HG03378 (cell line): ENCODE results near the gene ORM2.

ENCODE experiments used
- ATAC-seq: cut with Tn5 transposase; IDR thresholded peaks from one replicate; pipeline ENCODE4 v1.9.1; 2021; ENCODE audit warnings: mild to moderate bottlenecking, moderate library complexity; ENCODE audit not compliant: unreplicated experiment

ORM2 gene

DNA sequence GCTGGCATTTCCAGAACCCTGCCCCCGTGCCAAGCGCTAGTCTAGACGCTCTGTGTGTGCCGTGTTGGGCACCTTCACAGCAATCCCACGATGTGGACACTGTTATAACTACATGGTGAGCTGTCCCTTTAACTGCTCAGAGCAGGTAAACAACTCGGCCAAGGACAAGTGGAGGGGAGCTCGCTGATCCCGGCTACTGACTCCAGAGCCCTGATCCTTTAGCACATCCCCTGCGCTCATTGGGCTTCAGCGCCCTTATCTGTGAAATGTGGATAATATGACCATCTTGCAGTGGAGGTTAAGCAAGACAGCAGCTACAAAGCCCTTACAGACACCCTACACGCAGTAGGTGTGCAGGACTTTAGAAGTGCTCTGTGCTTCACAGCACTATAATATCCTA is 16.5 kb downstream of the ORM2 start:
- no peak for ATAC-seq

DNA sequence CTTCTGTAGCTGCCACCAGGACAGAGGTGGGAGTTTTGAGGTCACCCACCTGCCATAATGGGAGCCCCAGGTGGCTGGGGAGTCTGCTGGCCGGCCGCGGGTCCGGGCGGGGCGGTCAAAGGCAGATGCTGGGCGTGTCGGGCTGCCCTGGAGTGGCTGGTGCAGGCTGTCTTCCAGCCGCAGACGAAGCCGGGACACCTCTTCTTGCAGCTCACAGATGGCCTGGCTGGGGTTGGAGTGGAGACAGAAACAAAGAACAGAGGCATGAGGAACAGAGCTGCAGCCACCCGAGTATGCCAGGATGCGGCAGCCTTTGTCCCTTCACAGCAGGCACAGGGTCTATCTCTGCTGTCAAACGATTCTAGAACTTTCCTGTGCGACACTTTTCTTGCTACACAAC is 18.0 kb downstream of the ORM2 start:
- no peak for ATAC-seq

DNA sequence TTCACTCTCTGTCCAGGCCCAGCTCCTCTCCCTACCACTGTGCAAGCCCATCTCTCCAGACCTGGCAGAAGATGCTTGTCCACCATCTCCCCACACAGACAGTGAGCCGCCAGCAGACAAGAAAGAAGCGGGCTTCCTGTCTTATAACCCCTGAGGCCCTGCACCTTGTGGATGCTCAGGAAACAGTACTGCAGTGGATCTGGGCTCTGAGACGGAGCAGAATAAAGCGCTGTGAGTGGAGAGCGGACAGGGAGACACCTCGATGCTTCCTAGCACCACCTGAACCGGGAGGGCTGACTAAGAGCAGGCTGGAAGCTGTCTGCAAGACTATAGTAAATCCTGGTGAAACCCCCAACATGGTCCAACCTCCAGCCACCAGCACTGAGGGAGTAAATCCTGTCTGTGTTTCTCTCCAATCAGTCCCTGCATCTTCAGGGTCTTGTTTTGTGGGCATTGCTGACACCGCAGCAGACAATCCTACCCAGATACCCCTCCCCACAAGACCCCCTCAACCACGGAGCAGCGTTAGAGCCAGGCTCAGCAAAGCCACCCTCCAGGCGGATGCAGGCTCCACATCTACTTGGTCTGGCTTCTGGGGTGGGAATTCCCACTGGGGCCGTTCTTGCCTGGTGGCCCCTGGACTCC is 18.7 kb downstream of the ORM2 start:
- ATAC-seq: no peak

DNA sequence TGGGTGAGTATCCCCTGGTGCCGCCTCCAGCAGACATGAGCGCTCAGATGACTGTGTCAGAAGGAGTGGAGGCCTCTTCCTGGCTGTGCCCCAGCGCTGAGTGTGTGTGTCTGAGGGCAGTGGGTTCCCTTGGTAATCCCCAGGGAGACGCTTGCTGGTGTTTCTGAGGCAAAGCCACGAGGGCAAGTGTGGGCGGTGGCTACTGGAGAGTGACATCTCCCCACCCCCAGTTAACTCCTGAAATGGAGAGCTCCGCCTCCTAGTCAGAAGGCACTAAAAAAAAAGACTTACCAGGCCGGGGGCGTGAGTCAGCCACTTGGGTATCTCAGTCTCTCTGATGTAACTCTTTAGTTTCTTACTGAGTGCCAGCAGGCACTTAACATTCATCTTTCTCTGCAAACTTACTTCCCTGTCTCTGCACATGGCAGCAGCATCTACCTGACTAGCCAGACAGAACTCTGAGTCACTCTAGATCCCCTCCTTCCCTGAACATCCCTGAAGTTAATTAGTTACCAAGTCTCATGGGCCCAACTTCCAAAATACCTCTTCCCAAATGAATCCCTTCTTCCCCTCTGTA is 19.3 kb downstream of the ORM2 start:
- peak; percentile 94 for ATAC-seq

DNA sequence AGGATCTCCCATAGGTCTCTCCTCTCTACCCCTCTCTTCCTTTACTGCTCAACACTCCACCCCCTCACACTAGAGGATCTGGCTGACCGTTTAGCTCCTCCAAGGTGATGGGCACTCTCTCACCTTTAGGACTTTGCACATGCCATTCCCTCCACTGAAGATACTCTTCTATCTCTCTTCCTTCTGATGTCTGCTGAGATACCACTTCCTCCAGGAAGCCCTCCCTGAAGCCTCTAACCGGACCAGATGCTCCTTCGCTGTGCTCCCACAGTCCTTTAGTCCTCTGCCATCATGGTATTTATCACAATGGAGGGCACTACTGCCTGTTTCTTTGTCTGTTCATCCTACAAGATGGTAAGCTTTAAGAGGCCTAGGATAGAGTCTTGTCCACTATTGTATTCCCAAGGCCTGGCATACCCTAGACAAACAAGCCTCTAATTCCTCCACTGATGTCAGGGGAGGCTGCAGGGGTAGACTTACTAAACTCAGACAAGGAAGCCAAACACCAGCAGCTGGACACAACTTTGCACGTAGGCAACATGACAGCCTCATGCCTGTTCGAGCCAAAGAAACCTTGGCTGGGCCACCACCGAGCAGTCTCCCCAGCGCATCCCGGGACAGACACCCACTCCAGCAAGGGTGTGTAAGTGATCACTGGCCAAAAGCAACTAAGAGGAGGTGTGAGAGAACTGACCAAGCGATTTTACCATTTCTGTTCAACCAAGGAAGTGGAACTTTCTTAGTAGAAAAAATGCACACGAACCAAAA is 20.2 kb downstream of the ORM2 start:
- ATAC-seq: no peak

DNA sequence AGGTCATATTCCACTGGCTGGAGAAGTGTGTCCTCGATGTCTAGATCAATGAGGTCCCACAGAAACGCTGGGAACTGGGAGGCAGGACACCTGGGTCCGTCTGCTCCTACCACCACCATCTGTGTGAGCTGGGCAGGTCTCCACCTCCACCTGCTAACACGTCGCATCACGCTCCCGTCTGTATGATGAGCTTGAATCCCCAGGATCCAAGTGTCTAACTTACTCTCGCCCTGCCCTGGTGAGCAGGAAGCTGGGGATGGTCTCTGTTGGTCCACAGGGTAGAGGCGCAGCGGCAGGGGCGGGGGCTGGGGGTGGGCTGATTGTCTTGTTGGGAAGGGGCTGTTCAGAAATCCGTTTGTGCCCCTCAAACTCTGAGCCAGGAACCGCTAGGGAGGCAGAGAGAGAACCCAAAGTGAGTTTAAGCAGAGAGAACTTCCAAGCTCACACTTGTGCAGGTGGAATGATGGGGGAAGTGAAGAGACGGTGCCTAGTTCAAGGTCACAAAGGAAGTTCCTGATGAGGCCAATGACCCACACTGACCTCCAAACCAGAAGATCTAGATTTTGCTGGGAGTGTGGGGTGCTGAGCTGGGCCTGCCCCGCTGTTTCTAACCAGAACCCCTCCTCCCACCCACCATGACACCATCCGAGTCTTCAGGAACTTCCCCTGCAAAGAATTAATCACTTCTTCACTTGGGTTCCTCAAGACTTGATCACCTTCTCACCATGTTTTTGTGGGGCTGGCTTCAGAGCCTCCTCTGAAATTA is 21.1 kb downstream of the ORM2 start:
- no peak for ATAC-seq

DNA sequence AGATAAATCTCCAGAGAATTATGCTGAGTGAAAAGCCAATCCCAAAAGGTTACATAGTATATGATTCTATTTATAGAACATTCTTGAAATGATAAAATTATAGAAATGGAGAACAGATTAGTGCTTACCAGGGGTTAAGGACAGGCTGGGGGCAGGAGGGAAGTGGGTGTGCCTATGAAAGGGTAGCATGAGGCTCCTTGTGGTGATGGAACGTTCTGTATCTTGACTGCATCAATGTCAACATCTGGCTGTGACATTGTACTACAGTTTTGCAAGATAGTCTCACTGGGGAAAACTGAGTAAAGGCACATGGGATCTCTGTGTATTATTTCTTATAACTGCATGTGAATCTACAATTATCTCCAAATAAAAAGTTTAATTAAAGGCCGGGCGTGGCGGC is 22.3 kb downstream of the ORM2 start:
- no peak for ATAC-seq

DNA sequence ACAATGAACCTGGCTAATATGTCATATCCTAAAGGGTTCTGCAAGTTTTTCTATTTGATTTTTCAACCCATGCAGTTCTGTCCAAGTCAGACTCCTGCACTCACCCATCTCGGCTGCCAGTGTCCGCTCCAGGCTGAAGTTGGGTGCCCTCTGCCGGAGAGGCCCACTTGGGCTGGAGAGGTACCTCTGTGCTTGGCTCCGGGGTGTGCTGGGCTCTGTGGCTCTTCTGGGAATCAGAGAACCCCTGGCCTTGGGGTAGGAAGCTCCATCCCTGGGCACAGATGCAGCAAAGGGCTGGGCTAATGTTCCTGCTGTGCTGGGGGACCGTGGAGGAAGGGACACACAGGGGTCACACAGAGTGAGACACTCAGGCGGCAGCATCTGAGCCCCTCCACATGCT is 26.2 kb downstream of the ORM2 start:
- ATAC-seq: no peak

DNA sequence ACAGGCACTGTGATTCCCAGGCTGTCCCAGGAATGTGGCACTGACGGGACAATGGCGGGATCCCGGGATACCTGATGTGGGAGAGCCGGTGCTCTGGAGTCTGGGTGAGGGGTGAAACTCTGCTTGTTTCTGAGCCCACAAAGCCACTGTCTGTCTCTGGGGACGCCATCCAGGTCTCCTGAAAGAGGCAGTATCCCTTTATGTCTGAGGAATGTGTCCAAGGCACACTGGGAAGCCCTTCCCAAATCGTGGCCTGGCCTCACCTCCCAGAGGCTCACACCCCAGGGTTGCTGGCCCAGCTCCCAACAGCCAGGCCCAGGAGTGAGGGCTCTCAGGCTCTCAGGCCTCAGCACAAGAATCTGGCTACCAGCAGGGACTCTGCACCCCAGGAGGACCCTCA is 27.1 kb downstream of the ORM2 start:
- no peak for ATAC-seq

DNA sequence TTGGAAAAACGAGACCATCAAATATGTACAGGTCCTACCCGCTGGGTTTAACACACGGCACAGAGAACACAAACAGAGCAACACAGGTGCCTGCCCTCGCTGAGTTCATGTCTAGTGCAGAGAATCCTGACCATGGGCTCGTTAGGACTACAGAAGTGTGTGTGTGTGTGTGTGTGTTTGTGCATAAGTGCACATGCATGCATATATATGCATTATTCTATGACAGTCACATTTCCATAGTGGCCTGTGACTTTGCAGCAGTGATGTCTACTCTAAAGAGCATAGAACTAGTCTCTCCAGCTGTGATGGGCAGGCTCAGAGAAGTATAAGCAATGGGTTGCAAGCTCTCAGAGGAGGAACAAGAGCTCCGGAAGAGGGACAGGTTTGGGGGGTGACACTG is 27.7 kb downstream of the ORM2 start:
- ATAC-seq: no peak

DNA sequence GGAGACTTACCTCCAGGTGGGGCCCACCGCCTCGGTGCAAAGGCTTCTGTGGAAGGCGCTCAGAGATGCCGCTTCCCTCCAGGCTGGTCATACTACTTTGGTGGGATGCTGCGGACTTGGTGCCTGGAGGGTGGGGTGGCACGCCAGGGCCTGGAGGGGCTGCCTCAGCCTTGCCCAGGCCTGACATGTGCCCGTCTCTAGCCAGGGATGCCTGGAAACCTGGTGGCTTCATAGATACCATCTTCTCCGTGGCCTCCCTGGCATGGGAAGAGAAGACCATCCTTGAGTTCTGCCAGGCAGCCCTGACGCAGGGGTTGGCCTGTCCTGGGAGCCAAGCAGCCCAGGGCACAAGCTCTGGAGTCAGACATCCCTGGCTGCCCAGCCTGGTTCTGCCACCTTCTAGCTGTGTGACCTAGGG is 28.3 kb downstream of the ORM2 start:
- ATAC-seq: no peak

DNA sequence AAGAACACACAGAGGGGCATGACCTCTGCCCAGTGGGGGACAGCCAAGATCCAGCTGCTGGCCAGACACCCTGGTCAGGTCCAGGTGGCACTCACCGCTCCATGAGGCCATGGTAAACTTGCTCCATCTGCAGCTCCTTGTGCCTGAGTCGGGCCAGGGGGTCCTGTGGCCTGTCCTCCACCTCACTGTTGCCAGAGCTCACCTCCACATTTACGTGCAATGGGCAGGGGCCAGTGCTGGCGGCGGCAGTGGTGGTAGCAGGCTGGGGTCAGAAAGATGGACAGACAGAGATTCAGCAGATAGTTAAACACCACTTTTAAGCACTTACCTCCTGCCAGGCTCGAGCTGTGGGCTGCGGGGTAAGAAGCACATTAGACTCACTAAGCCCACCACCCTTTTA is 30.1 kb downstream of the ORM2 start:
- ATAC-seq: no peak

DNA sequence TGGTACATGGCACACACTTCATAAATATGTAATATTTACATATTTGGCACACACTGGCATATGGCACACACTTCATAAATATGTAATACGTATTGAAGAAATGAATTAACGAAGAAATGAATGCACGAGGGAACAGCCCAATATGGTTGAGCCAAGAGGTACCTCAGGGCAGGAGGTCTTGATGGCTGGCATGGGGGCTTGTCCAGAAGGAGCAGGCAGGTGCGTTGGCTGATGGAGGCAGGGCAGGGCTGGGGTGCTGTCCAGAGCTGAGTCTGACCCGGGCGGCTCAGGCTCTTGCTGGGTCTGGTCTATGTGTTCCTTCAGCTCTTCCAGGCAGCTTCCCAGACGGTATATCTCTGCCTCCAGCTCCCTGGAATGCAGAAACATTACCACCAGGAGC is 31.9 kb downstream of the ORM2 start:
- no peak for ATAC-seq

DNA sequence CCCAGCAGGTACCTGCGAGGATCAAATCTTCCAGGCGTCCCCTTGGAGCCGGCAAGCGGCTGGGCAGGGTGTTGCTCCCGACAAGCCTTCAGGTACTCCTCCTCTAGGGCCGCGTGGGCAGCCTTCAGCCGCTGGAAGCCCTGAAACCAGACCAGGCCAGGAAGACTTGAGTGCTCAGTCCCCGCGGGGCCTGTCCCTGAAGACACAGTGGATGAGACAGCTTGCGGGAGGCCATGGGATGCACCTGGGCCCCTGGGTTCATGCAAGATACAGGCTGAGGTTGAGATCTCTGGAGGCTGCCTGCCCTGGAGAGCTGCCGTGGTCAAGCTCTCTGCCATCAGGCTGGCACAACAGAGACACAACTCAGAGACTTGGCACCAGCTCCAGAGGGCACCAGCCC is 32.7 kb downstream of the ORM2 start:
- ATAC-seq: no peak

DNA sequence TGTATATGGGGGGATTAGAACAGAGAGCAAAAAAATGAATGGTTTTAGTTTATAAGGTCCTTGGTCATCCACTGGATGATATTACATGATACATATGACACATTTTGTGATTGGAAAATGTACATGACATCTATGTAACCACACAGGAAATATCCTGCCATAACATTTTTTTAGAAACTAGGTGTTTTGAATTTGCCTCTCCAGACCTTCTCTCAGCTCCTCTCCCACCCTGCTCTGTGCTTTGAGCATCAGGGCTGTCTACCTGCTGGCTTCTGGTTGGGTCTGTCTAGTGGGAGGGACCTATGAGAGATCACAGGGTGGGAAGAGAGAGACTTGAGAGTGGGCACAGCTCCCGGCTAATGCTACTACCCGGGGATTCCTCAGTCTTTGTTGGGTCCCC is 33.8 kb downstream of the ORM2 start:
- ATAC-seq: no peak

DNA sequence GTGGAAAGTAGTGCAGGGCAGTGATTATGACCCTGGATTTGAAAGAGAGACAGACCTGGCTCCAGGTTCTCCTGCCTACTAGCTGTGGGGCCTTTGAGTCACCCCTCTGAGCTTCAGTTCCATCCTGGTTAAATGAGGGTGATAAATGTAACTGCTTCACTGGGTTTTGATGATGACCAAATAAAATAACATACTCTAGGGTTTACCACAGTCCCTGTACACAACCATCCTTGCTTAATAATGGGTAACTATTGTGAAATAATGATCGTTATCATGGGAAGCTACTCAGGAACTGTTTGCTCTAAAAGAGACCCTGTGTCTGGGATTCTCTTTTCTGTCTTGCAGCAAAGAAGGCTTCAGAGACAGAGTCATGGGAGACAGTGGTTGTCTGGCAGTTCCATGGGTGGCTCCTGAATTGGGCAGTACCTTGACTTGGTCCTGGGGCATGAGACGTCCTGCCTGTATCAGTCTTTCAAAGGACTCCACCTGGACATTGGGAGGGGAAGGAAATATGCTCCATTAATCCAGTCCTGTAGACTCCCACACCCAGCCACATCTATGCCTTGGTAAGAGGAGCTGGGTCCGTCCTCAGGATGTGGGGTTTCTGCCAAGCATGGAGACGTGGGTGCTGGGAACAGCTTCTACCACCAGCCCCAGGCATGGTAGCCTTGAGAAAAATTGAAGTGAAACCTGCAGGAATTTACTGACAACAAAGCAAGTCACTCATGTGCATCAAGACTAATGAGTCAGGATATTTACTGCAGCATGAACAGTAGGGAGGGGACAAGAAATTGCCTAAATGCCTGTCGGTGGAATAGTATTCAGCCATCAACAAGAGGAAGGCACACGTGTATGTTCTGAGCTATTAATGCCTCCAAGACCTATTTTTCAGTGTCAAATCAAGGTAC is 34.7 kb downstream of the ORM2 start:
- ATAC-seq: peak; percentile 36

DNA sequence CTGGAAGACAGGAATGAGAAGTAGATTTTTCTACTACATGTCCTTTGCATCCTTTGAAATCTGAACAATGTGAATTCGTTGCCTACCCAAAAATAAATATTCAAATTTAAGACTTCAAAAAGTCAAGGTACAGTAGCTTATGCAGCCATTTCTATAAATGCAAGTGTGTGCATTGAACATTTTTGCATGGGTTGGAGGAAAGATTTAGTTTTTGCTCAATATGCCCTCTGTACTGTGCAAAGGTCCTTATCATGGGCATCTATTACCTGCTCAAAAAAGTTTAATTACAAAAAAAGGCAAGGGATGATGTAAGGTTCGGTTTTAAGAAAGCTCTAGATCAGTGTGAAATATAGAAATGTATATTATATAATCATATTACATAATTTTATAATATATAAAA is 35.5 kb downstream of the ORM2 start:
- ATAC-seq: no peak

DNA sequence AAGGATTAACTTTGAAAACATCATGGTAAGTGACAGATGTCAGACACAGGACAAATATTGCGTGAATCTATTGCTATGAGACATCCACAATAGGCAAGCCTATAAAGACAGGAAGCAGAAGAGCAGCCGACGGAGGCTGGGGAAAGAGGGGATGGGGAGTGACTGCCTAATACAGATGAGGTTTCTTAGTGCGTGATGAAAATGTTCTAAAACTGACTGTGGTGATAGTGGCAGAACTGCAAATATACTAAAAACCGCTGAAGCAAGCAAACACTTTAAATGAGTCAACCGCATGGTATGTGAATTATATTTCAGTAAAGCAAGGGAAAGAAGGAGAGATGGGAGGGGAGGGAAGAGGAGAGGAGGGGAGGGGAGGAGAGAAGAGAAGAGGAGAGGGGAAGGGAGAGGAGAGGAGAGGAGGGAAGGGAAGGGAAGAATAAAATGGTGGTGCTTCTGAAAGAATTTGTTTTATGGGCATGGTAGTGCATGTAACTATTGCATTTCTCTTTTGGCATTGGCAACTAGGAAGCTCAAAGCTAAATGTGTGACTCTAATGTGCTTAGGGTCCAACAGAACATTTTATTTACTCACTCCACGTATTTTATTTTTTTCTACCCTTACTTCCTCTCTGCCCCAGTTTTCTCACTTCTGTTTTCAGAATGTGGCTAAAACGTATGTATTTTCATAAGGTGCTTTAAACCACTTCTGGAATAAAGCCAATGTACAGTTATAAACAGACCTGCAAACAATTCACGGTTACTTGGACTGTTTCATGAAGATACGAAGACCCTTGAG is 36.9 kb downstream of the ORM2 start:
- peak; percentile 43 for ATAC-seq

DNA sequence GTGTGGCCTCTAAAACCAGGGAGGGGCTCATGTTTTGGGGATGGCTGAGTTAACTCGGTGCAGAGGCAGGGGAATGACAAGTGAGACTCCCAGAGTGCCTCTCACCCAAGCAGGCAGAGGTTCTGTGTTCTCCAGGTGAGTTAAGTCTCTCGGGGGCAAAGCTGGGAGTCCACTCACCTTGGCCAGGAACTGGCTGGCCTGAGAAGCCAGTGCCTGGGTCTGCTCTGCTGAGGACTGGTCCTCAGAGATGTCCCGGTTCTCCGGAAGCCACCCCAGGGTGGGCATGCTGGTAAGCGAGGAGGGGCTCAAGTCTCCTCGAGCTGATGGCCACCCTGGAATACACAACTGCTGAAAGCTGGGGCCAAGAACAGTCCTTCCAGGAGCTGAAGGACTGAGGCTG is 37.7 kb downstream of the ORM2 start:
- ATAC-seq: no peak
